ENCODE data around the gene PRDM16. TPM values are rescaled to one million over a fixed set of nuclear protein-coding genes. Genes with fewer than 3 reads are reported as not detected.

The PRDM16 gene
- total and polyA plus RNA-seq, 2 of the 13 experiments (the other 11 are each of a cell fraction or from before 2014, with no cell fraction given): 0.15 to 0.81 TPM

DNA sequence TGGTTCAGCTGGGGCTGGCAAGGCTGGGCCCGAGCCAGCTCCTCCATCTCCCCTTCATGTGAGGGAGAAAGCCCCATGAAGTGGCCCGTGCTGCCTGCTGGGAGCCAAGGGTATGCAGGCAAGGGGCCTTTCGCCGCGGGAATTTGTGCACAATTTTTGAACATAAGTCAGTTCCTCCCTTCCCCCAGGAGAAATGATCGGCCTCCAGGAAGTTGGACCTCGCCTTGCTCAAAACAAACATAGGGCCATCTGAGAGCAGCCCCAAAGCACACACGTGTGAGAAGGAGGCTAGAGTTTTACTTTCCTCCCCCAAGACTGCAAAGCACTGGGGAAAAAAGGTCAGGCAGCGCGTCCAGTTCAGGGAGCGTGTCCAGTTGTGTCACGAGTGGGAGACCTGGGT is 64.7 kb downstream of the PRDM16 start (continued):
- TF ChIP-seq, protein P1, sequence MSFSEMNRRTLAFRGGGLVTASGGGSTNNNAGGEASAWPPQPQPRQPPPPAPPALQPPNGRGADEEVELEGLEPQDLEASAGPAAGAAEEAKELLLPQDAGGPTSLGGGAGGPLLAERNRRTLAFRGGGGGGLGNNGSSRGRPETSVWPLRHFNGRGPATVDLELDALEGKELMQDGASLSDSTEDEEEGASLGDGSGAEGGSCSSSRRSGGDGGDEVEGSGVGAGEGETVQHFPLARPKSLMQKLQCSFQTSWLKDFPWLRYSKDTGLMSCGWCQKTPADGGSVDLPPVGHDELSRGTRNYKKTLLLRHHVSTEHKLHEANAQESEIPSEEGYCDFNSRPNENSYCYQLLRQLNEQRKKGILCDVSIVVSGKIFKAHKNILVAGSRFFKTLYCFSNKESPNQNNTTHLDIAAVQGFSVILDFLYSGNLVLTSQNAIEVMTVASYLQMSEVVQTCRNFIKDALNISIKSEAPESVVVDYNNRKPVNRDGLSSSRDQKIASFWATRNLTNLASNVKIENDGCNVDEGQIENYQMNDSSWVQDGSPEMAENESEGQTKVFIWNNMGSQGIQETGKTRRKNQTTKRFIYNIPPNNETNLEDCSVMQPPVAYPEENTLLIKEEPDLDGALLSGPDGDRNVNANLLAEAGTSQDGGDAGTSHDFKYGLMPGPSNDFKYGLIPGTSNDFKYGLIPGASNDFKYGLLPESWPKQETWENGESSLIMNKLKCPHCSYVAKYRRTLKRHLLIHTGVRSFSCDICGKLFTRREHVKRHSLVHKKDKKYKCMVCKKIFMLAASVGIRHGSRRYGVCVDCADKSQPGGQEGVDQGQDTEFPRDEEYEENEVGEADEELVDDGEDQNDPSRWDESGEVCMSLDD (CRISPR knock-in tag; IDR thresholded peaks at IDR 0.05; ENCODE audit: borderline replicate concordance): no peak
- TF ChIP-seq SALL2 (CRISPR knock-in tag; IDR thresholded peaks at IDR 0.05): no peak
- TF ChIP-seq HHEX (CRISPR knock-in tag; IDR thresholded peaks at IDR 0.05): no peak
- 0 out of 2 replicates have a peak, but pooled peaks have one; percentile 47 for TF ChIP-seq HNF1B (CRISPR knock-in tag; IDR thresholded peaks at IDR 0.05)
- TF ChIP-seq, protein P2, sequence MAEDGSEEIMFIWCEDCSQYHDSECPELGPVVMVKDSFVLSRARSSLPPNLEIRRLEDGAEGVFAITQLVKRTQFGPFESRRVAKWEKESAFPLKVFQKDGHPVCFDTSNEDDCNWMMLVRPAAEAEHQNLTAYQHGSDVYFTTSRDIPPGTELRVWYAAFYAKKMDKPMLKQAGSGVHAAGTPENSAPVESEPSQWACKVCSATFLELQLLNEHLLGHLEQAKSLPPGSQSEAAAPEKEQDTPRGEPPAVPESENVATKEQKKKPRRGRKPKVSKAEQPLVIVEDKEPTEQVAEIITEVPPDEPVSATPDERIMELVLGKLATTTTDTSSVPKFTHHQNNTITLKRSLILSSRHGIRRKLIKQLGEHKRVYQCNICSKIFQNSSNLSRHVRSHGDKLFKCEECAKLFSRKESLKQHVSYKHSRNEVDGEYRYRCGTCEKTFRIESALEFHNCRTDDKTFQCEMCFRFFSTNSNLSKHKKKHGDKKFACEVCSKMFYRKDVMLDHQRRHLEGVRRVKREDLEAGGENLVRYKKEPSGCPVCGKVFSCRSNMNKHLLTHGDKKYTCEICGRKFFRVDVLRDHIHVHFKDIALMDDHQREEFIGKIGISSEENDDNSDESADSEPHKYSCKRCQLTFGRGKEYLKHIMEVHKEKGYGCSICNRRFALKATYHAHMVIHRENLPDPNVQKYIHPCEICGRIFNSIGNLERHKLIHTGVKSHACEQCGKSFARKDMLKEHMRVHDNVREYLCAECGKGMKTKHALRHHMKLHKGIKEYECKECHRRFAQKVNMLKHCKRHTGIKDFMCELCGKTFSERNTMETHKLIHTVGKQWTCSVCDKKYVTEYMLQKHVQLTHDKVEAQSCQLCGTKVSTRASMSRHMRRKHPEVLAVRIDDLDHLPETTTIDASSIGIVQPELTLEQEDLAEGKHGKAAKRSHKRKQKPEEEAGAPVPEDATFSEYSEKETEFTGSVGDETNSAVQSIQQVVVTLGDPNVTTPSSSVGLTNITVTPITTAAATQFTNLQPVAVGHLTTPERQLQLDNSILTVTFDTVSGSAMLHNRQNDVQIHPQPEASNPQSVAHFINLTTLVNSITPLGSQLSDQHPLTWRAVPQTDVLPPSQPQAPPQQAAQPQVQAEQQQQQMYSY (CRISPR knock-in tag; IDR thresholded peaks at IDR 0.05): no peak
- no peak for TF ChIP-seq NFE2 (CRISPR knock-in tag; IDR thresholded peaks at IDR 0.05)
- TF ChIP-seq ZNF143 (CRISPR knock-in tag; IDR thresholded peaks at IDR 0.05): no peak
- TF ChIP-seq ELF1 (CRISPR knock-in tag; IDR thresholded peaks at IDR 0.05): peak; percentile 62
- no peak for TF ChIP-seq ATF4 (CRISPR knock-in tag; IDR thresholded peaks at IDR 0.05)
- TF ChIP-seq, protein P3, sequence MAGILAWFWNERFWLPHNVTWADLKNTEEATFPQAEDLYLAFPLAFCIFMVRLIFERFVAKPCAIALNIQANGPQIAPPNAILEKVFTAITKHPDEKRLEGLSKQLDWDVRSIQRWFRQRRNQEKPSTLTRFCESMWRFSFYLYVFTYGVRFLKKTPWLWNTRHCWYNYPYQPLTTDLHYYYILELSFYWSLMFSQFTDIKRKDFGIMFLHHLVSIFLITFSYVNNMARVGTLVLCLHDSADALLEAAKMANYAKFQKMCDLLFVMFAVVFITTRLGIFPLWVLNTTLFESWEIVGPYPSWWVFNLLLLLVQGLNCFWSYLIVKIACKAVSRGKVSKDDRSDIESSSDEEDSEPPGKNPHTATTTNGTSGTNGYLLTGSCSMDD (CRISPR knock-in tag; IDR thresholded peaks at IDR 0.05): no peak
- 0 out of 2 replicates have a peak, but pooled peaks have one; percentile 18 for TF ChIP-seq RARA (CRISPR knock-in tag; IDR thresholded peaks at IDR 0.05)
- TF ChIP-seq ZNF652 (CRISPR knock-in tag; IDR thresholded peaks at IDR 0.05; ENCODE audit: borderline replicate concordance, low read depth): no peak
- TF ChIP-seq ZFX (CRISPR knock-in tag; IDR thresholded peaks at IDR 0.05; ENCODE audit: low read depth): peak; percentile 51; the same call in 1 of the 2 replicates
- TF ChIP-seq ZNF329 (CRISPR knock-in tag; IDR thresholded peaks at IDR 0.05; ENCODE audit: low read depth): no peak
- TF ChIP-seq, protein P4, sequence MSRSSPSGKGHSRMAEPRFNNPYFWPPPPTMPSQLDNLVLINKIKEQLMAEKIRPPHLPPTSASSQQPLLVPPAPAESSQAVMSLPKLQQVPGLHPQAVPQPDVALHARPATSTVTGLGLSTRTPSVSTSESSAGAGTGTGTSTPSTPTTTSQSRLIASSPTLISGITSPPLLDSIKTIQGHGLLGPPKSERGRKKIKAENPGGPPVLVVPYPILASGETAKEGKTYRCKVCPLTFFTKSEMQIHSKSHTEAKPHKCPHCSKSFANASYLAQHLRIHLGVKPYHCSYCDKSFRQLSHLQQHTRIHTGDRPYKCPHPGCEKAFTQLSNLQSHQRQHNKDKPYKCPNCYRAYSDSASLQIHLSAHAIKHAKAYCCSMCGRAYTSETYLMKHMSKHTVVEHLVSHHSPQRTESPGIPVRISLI (CRISPR knock-in tag; IDR thresholded peaks at IDR 0.05; ENCODE audit: borderline replicate concordance): no peak
- no peak for TF ChIP-seq ZNF782 (CRISPR knock-in tag; IDR thresholded peaks at IDR 0.05; ENCODE audit: borderline replicate concordance)
- no peak for TF ChIP-seq CSRNP1 (CRISPR knock-in tag; IDR thresholded peaks at IDR 0.05)
